Trophoblast cell (in vitro differentiated cells and primary cell): ENCODE data around the gene MRPS23.
"Not testable (repeated sequence)": the region's sequence is repeated elsewhere in the genome, so short reads cannot be mapped to it uniquely, and the experiment has no call there.

Experiments used
- DNase-seq, 2 donors: peaks; one replicate each; pipeline ENCODE4 v3.0.0-alpha.2; 2016
- H2AFZ ChIP-seq: 2 replicates; pipeline ENCODE4 v1.6.1; 2013; ENCODE audit warnings: low read length, moderate library complexity, mild to moderate bottlenecking; ENCODE audit not compliant: insufficient read depth, poor library complexity
- H2AK5ac ChIP-seq: 2 replicates; pipeline ENCODE4 v1.6.1; 2013; ENCODE audit warnings: mild to moderate bottlenecking, low read length
- H2BK120ac ChIP-seq: 2 replicates; pipeline ENCODE4 v1.6.1; 2013; ENCODE audit warnings: low read length, mild to moderate bottlenecking, moderate library complexity; ENCODE audit not compliant: insufficient read depth, poor library complexity
- H2BK12ac ChIP-seq: 2 replicates; pipeline ENCODE4 v1.6.1; 2013; ENCODE audit warnings: mild to moderate bottlenecking, low read length, moderate library complexity
- H2BK5ac ChIP-seq: 2 replicates; pipeline ENCODE4 v1.6.1; 2013; ENCODE audit warnings: low read length, low read depth, moderate library complexity, mild to moderate bottlenecking; ENCODE audit not compliant: poor library complexity
- H3K14ac ChIP-seq: 2 replicates; pipeline ENCODE4 v1.6.1; 2013; ENCODE audit warnings: mild to moderate bottlenecking, low read length
- H3K18ac ChIP-seq: 2 replicates; pipeline ENCODE4 v1.6.1; 2013; ENCODE audit warnings: mild to moderate bottlenecking, low read length
- H3K23ac ChIP-seq: 2 replicates; pipeline ENCODE4 v1.6.1; 2013; ENCODE audit warnings: low read length
- H3K27ac ChIP-seq: 2 replicates; pipeline ENCODE4 v1.5.1; 2013; ENCODE audit warnings: low read depth, mild to moderate bottlenecking, inconsistent platforms, low read length, moderate library complexity
- H3K27me3 ChIP-seq: 2 replicates; pipeline ENCODE4 v1.6.1; 2013; ENCODE audit warnings: inconsistent platforms, mild to moderate bottlenecking, low read length, moderate library complexity; ENCODE audit not compliant: insufficient read depth
- H3K36me3 ChIP-seq, 2 experiments: 1 replicate in 1 of 2; 2 replicates in 1 of 2; pipeline ENCODE4 v1.6.1; 2013; ENCODE audit warnings: low read length in 2 of 2, mild to moderate bottlenecking in 2 of 2, moderate library complexity in 1 of 2; ENCODE audit not compliant: insufficient read depth in 2 of 2, control insufficient read depth in 1 of 2
- H3K4ac ChIP-seq: 2 replicates; pipeline ENCODE4 v1.6.1; 2013; ENCODE audit warnings: low read depth, mild to moderate bottlenecking, low read length, moderate library complexity
- H3K4me1 ChIP-seq, 2 experiments: 1 replicate in 1 of 2; 2 replicates in 1 of 2; pipeline ENCODE4 v1.6.1; 2013; ENCODE audit warnings: low read length in 2 of 2, mild to moderate bottlenecking in 2 of 2, moderate library complexity in 1 of 2; ENCODE audit not compliant: insufficient read depth in 2 of 2, control insufficient read depth in 1 of 2
- H3K4me2 ChIP-seq: 2 replicates; pipeline ENCODE4 v1.6.1; 2013; ENCODE audit warnings: inconsistent platforms, mild to moderate bottlenecking, low read length, moderate library complexity
- H3K4me3 ChIP-seq: 2 replicates; pipeline ENCODE4 v1.5.1; 2013; ENCODE audit warnings: mild to moderate bottlenecking, low read depth, low read length, inconsistent platforms
- H3K79me1 ChIP-seq: one replicate; pipeline ENCODE4 v1.6.1; 2013; ENCODE audit warnings: low read length
- H3K79me2 ChIP-seq: 2 replicates; pipeline ENCODE4 v1.6.1; 2013; ENCODE audit warnings: low read length, mild to moderate bottlenecking; ENCODE audit not compliant: control insufficient read depth, insufficient read depth, poor library complexity
- H3K9ac ChIP-seq: 2 replicates; pipeline ENCODE4 v1.6.1; 2013; ENCODE audit warnings: mild to moderate bottlenecking, low read length
- H3K9me3 ChIP-seq: 2 replicates; pipeline ENCODE4 v1.6.1; 2013; ENCODE audit warnings: low read depth, mild to moderate bottlenecking, control low read depth, inconsistent platforms, low read length; ENCODE audit not compliant: insufficient read depth
- H4K12ac ChIP-seq: 2 replicates; pipeline ENCODE4 v1.6.1; 2013; ENCODE audit warnings: low read depth, mild to moderate bottlenecking, low read length, moderate library complexity
- H4K8ac ChIP-seq: 2 replicates; pipeline ENCODE4 v1.6.1; 2013; ENCODE audit warnings: low read depth, mild to moderate bottlenecking, low read length, moderate library complexity
- H4K91ac ChIP-seq: one replicate; pipeline ENCODE4 v1.6.1; 2013; ENCODE audit warnings: low read depth, mild to moderate bottlenecking, low read length, moderate library complexity
- WGBS: extraction: QIAGEN DNeasy Blood & Tissue Kit; methylation state at CpG from one replicate; pipeline ENCODE4 v1.1.7; 2013; ENCODE audit warnings: missing lambda C conversion rate; ENCODE audit not compliant: insufficient read length, insufficient coverage; ENCODE audit errors: extremely low coverage; 5-methylcytosine and 5-hydroxymethylcytosine counted together

MRPS23 gene

DNA sequence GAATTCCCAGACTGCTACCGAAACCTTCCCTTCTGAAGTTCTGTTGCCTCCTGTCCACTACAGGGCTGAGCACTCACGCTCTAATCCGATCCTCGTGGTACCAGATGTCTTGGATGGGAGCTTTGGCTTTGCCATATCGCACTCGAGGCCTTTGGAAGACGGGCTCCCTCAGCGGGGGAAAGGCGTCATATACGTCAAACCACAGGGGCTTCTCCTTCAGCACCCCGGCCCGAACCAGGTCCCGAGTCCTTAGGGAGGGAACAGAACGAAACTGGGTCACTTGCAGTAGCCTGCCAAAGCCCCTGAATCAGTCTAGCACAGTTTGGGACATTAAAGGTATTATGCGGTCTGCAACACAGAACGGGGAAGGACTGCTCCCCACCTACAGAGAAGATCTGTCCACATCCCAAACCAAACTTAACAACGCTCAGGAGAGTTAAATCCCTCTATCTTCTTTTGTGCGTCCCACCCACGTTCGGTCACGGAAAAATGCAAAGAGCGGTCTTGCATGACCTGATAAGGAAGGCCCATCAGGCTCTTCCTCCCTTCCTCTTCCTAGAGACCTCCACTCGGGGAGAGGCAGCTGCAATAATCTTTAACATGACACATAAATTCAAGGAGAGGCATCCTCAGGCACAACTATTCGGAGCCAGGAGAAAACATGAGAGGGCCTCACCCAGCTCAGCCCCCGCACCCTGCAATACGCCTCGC lies 526 bp downstream of the MRPS23 start:
- Histone ChIP-seq H3K36me3 (peaks cover 2 to 6% of the 10 kb centered on the region in 2 experiments), H2AK5ac (peak overlapping the region; percentile 56), H2BK5ac (no peak overlapping the region), H4K91ac (peak overlapping the region; percentile 67), H3K4me3 (peak overlapping the region; percentile 98), H3K79me1 (peaks cover 6% of the 10 kb centered on the region), H4K8ac (peak overlapping the region; percentile 93), H3K18ac (peak overlapping the region; percentile 44), H3K27ac (no peak overlapping the region), H3K79me2 (peaks cover 6% of the 10 kb centered on the region), H3K14ac (peak overlapping the region; percentile 90), H3K9ac (peak overlapping the region; percentile 92), H2BK120ac (peak overlapping the region; percentile 45), H3K23ac (no peak overlapping the region), H3K9me3 (no peaks in the 10 kb centered on the region), H2BK12ac (no peak overlapping the region), H3K4me2 (peak overlapping the region; percentile 74), H3K4ac (peak overlapping the region; percentile 62), H3K4me1 (peaks cover 6 to 7% of the 10 kb centered on the region in 2 experiments), H4K12ac (peak overlapping the region; percentile 88), H3K27me3 (no peaks in the 10 kb centered on the region), H2AFZ (peak overlapping the region; percentile 78)
- WGBS, result no CpG with 5 or more reads among the region's 27 CpGs
- DNase-seq, result no peak

- H3K79me1 ChIP-seq, H2BK120ac ChIP-seq, H3K4me1 ChIP-seq, H3K18ac ChIP-seq, DNase-seq, H3K4ac ChIP-seq, H3K14ac ChIP-seq, H3K4me2 ChIP-seq, H3K4me3 ChIP-seq, H3K36me3 ChIP-seq, H4K12ac ChIP-seq, H3K9ac ChIP-seq, H3K79me2 ChIP-seq, H2AFZ ChIP-seq, H2AK5ac ChIP-seq, H4K91ac ChIP-seq, H2BK5ac ChIP-seq, H3K9me3 ChIP-seq, H4K8ac ChIP-seq, H3K27ac ChIP-seq, H2BK12ac ChIP-seq, H3K23ac ChIP-seq, H3K27me3 ChIP-seq: not testable (repeated sequence)
- no CpG with 5 or more reads among the region's 32 CpGs for whole genome bisulfite sequencing
These were observed 3.5 kb downstream of the MRPS23 start for GRCh38 chr17:57846056-57846945.

DNA sequence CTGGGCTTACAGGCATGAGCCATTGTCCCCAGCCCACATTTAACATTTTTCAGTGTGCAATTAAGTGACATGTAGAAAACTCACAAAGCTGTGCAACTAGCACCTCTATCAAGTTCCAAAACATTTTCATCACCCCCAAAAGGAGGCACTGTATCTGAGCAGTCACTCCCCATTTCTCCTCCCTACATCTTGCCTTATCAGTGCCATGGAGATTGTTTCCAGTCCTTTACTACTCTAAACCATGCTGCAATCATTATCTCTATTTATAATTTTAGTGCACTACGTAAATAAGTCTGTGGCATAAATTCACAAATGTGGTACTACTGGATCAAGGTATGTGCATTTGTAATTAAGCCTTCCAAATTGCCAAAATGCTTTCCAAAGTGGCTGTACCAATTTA lies 7.6 kb downstream of the MRPS23 start:
- Histone ChIP-seq H2AFZ (no peak overlapping the region), H3K18ac (no peak overlapping the region), H3K23ac (no peak overlapping the region), H4K8ac (no peak overlapping the region), H3K4ac (no peak overlapping the region), H3K4me2 (no peak overlapping the region), H3K9me3 (no peaks in the 10 kb centered on the region), H3K27me3 (no peaks in the 10 kb centered on the region), H4K91ac (no peak overlapping the region), H3K27ac (no peak overlapping the region), H4K12ac (no peak overlapping the region), H2BK5ac (no peak overlapping the region), H2BK120ac (no peak overlapping the region), H3K4me1 (no peaks in the 10 kb centered on the region), H3K9ac (no peak overlapping the region), H2BK12ac (no peak overlapping the region), H3K79me1 (no peaks in the 10 kb centered on the region), H3K36me3 (peaks cover 4 to 19% of the 10 kb centered on the region in 2 experiments), H3K79me2 (no peaks in the 10 kb centered on the region), H3K14ac (no peak overlapping the region), H3K4me3 (no peak overlapping the region), H2AK5ac (no peak overlapping the region)
- no CpG with 5 or more reads among the region's 1 CpG for WGBS
- DNase-seq, result no peak

DNA sequence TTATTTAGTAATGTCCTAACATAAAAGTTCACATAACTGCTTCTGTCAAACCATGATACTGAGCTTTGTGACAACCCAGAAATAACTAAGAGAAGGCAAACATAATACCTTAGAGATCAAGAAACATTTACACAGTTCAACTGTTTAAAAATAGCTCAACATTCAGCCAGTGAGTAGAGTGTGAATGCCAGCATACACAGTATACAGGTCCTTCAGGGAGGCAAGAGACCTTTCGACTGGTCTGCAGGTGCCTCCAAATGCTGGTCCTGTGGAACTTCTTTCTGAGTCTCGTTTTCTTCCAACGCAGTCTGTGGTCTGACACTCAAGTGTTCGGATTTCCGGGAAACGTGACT lies 10.3 kb downstream of the MRPS23 start:
- no peak overlapping the region for H4K8ac ChIP-seq
- H4K91ac ChIP-seq, result no peak overlapping the region
- peaks cover 4 to 15% of the 10 kb centered on the region in 2 experiments for H3K36me3 ChIP-seq
- H2BK5ac ChIP-seq, result no peak overlapping the region
- no peak overlapping the region for H3K4me2 ChIP-seq
- no peak overlapping the region for H3K4ac ChIP-seq
- H3K23ac ChIP-seq, result no peak overlapping the region
- no peaks in the 10 kb centered on the region for H3K9me3 ChIP-seq
- no peak overlapping the region for H3K27ac ChIP-seq
- H2BK120ac ChIP-seq, result no peak overlapping the region
- no peak overlapping the region for H4K12ac ChIP-seq
- no peaks in the 10 kb centered on the region for H3K27me3 ChIP-seq
- no peak overlapping the region for H3K4me3 ChIP-seq
- no peak for DNase-seq
- no peak overlapping the region for H2BK12ac ChIP-seq
- H3K4me1 ChIP-seq, result no peaks in the 10 kb centered on the region
- H3K14ac ChIP-seq, result no peak overlapping the region
- H2AK5ac ChIP-seq, result no peak overlapping the region
- no peaks in the 10 kb centered on the region for H3K79me1 ChIP-seq
- H3K9ac ChIP-seq, result no peak overlapping the region
- H3K18ac ChIP-seq, result no peak overlapping the region
- no CpG with 5 or more reads among the region's 6 CpGs for WGBS
- H2AFZ ChIP-seq, result no peak overlapping the region
- H3K79me2 ChIP-seq, result no peaks in the 10 kb centered on the region
